Measurements from ENCODE around the gene PAQR6. TPM values are rescaled to one million over a fixed set of nuclear protein-coding genes. Genes with fewer than 3 reads are reported as not detected.
A peak's percentile ranks its signal among the peaks of the same experiment; 100 is the strongest.

The PAQR6 gene
- total RNA-seq, 1 donor from 2014 or later = 21.5 TPM

DNA sequence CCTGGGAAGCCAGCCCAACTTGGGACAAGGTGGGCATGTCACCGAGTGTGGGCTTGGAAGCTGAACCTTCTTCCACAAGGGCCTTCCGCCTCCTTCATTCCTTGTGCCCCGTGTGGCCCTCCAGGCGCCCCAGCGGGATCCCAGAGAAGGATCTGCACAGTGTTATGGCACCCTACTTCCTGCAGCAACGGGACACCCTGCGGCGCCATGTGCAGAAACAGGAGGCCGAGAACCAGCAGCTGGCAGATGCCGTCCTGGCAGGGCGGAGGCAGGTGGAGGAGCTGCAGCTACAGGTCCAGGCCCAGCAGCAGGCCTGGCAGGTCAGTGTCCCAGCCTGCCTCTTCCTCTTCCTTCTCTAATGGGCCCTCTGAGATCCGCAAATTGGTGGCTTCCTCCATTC lies 11.7 kb downstream of the PAQR6 start:
- no peaks in the 10 kb centered on the region for H3K4me1 Mint-ChIP-seq (ENCODE audit: low read depth)
- no peak overlapping the region for H3K27ac Mint-ChIP-seq
- H3K9me3 Mint-ChIP-seq (ENCODE audit: low read depth) = no peaks in the 10 kb centered on the region
- H3K4me3 Mint-ChIP-seq (ENCODE audit: low read depth) = no peak overlapping the region
- H3K27me3 Mint-ChIP-seq = no peaks in the 10 kb centered on the region
- H3K36me3 Mint-ChIP-seq (ENCODE audit: insufficient read depth) = peaks cover 18% of the 10 kb centered on the region
- TF ChIP-seq, protein P1, sequence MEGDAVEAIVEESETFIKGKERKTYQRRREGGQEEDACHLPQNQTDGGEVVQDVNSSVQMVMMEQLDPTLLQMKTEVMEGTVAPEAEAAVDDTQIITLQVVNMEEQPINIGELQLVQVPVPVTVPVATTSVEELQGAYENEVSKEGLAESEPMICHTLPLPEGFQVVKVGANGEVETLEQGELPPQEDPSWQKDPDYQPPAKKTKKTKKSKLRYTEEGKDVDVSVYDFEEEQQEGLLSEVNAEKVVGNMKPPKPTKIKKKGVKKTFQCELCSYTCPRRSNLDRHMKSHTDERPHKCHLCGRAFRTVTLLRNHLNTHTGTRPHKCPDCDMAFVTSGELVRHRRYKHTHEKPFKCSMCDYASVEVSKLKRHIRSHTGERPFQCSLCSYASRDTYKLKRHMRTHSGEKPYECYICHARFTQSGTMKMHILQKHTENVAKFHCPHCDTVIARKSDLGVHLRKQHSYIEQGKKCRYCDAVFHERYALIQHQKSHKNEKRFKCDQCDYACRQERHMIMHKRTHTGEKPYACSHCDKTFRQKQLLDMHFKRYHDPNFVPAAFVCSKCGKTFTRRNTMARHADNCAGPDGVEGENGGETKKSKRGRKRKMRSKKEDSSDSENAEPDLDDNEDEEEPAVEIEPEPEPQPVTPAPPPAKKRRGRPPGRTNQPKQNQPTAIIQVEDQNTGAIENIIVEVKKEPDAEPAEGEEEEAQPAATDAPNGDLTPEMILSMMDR (IDR thresholded peaks at IDR 0.05; ENCODE audit: unreplicated experiment) = no peak
- no peak for DNase-seq (ENCODE audit: low spot score, unreplicated experiment)

DNA sequence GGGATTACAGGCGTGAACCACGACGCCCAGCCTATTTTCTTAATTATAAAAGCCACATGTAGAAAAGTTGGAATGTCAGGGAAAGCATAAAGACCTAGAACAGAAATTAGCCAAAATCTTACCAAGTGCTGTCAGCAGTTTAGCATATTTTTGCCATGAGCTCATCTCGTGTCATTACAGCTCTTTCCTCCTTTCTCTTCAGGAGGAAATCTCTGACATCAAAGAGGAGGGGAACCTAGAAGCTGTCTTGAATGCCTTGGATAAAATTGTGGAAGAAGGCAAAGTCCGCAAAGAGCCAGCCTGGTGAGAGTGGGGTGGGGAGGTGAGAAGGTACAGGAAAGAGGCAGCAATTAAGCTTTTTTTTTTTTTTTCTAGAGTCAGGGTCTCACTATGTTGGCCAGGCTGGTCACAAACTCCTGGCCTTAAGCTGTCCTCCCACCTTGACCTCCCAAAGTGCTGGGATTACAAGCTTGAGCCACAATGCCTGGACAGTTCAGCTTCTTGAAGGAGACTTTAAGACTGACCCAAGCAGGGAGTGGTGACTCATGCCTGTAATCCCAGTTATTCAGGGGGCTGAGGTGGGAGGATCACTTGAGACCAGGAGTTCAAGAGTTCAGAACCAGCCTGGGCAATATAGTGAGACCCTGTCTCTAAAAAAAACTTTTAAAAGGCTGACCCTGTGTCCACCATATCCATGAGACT lies 14.3 kb downstream of the PAQR6 start:
- Mint-ChIP-seq H3K36me3 (ENCODE audit: insufficient read depth) (peaks cover 14% of the 10 kb centered on the region), H3K4me3 (ENCODE audit: low read depth) (no peak overlapping the region), H3K27ac (peak overlapping the region; percentile 64), H3K4me1 (ENCODE audit: low read depth) (no peaks in the 10 kb centered on the region), H3K9me3 (ENCODE audit: low read depth) (no peaks in the 10 kb centered on the region), H3K27me3 (no peaks in the 10 kb centered on the region)
- no peak for DNase-seq (ENCODE audit: low spot score, unreplicated experiment)
- TF ChIP-seq, protein P1 (IDR thresholded peaks at IDR 0.05; ENCODE audit: unreplicated experiment) = no peak

DNA sequence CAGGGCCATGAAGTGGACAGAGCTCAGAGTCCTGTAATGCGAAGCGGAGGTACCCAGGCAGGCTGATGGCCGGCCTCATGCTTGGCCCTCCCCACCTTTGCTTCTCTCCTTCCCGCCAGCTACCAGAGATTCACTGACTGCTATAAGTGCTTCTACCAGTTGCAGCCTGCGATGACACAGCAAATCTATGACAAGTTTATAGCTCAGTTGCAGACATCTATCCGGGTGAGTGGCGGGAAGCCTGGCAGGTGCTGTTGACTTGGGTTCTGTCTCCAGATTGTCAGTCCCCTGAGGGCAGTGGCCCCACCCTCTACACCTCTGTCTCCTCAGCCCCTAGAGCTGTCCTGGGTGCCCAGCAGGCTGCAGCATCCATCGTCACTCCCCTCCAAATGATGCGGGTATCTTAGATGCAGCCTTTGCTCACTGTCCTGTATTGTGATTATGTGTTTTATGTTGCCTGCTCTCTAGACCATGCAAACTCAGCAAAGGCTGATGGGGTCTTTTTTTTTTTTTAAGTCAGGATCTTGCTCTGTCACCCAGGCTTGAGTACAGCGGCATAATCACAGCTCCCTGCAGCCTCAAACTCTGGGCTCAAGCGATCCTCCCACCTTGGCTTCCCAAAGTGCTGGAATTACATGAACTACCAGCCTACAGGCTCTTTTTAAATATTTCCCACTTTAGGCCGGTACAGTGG lies 15.5 kb downstream of the PAQR6 start:
- TF ChIP-seq, protein P1 (IDR thresholded peaks at IDR 0.05; ENCODE audit: unreplicated experiment) = no peak
- Mint-ChIP-seq H3K27ac (no peak overlapping the region), H3K4me1 (ENCODE audit: low read depth) (no peaks in the 10 kb centered on the region), H3K4me3 (ENCODE audit: low read depth) (no peak overlapping the region), H3K27me3 (no peaks in the 10 kb centered on the region), H3K36me3 (ENCODE audit: insufficient read depth) (peaks cover 16% of the 10 kb centered on the region), H3K9me3 (ENCODE audit: low read depth) (no peaks in the 10 kb centered on the region)
- no peak for DNase-seq (ENCODE audit: low spot score, unreplicated experiment)

DNA sequence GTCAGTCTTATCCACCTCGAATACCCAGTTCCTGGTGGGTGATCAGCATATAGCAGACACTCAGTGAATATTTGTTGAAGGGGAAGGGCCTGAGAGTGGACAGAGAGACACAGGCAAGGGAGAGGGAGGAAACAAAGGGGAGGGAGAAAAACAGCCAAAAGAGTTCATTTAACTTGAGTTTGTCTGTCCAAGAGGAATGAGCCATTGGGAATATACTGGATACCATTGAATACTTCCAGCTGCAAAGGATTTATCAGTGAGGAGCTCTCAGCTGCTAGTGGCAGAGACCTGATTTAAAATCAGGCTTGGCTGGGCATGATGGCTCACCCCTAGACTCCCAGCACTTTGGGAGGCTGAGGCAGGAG lies 17.4 kb downstream of the PAQR6 start:
- no peak overlapping the region for H3K27ac Mint-ChIP-seq
- TF ChIP-seq, protein P1 (IDR thresholded peaks at IDR 0.05; ENCODE audit: unreplicated experiment) = no peak
- H3K36me3 Mint-ChIP-seq (ENCODE audit: insufficient read depth) = peaks cover 11% of the 10 kb centered on the region
- DNase-seq (ENCODE audit: low spot score, unreplicated experiment) = no peak
- no peak overlapping the region for H3K4me3 Mint-ChIP-seq (ENCODE audit: low read depth)
- H3K4me1 Mint-ChIP-seq (ENCODE audit: low read depth) = peaks cover 1% of the 10 kb centered on the region
- no peaks in the 10 kb centered on the region for H3K9me3 Mint-ChIP-seq (ENCODE audit: low read depth)
- no peaks in the 10 kb centered on the region for H3K27me3 Mint-ChIP-seq

DNA sequence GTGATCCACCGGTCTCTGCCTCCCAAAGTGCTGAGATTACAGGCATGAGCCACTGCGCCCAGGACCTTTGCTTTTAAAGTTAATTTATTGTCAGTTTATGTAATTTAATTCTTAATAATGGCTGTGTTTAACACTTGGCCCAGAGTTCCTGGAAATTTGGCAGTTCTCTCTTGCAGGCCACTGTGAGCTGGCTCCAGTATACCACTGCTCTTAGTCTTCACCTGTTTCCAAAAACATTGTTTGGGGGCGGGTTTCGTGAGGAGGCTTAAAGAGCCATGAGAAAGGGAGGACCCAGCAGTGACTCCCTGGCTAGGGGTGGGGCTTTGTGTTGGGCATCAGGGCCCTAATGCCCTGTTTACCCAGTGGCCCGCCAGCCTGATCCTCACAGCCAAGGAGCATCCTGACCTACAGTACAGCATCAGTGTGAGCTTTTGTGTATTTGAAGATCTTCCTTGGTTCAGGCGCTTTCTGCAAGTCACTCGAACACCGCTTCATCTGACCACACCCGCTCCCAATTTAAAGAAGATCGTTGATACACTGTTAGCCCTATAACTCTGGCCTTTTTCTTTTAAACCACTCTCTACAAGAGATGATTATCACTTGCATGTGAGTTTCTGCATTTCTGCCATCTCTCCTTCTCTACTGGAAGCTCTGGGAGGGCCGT lies 17.9 kb downstream of the PAQR6 start:
- H3K27ac Mint-ChIP-seq = no peak overlapping the region
- H3K4me3 Mint-ChIP-seq (ENCODE audit: low read depth) = no peak overlapping the region
- H3K36me3 Mint-ChIP-seq (ENCODE audit: insufficient read depth) = peaks cover 13% of the 10 kb centered on the region
- peaks cover 3% of the 10 kb centered on the region for H3K4me1 Mint-ChIP-seq (ENCODE audit: low read depth)
- no peaks in the 10 kb centered on the region for H3K9me3 Mint-ChIP-seq (ENCODE audit: low read depth)
- TF ChIP-seq, protein P1 (IDR thresholded peaks at IDR 0.05; ENCODE audit: unreplicated experiment) = no peak
- H3K27me3 Mint-ChIP-seq = no peaks in the 10 kb centered on the region
- no peak for DNase-seq (ENCODE audit: low spot score, unreplicated experiment)
